Measurements from ENCODE around the gene SH3GLB2.
"Not testable (repeated sequence)": the region's sequence is repeated elsewhere in the genome, so short reads cannot be mapped to it uniquely, and the experiment has no call there.

SH3GLB2 gene

DNA sequence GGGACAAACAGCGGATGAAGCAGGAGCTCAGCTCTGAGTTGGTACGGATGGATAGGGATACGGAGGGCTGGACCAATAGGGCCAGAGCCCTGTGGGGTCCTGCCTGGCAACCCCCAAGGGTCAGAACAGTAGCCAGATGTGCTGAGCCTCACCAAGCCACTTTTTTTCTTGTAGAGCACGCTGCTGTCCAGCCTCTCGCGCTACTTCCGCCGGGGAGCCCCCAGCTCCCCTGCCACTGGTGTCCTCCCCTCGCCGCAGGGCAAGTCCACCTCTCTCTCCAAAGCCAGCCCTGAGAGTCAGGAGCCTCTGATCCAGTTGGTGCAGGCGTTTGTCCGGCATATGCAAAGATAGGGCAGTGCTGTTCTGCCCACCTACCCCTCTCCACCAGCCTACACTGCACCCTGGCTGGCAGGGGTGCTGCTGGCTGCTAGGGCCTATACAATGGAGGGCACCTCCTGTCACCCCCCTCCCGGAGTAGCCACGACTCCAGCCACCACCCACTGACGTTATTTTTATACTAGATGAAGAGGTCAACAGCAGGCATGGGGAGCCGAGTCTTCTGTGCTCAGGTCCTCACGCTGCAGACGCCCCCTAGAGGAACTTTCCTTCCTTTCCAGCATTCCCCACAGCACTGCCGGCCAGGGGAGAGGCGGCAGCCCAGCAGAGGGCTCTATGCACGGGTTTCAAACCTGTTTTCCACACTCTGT lies 21.6 kb downstream of the SH3GLB2 start:
- no peak overlapping the region for H3K4me3 ChIP-seq (ENCODE audit: low read length)
- peaks cover 53% of the 10 kb centered on the region for H3K36me3 ChIP-seq (ENCODE audit: control insufficient read depth, insufficient read depth, low read length, severe bottlenecking)
- no peaks in the 10 kb centered on the region for H3K27me3 ChIP-seq (replicated peaks; ENCODE audit: control insufficient read depth, insufficient read depth, low read length)
- peaks cover 9% of the 10 kb centered on the region for H3K4me1 ChIP-seq (ENCODE audit: control insufficient read depth, insufficient read depth, low read length)
- H3K9ac ChIP-seq (ENCODE audit: low read length) = no peak overlapping the region
- DNase-seq (ENCODE audit: low read depth) = peak; percentile 91
- no peaks in the 10 kb centered on the region for H3K9me3 ChIP-seq (ENCODE audit: control insufficient read depth, low read length)

DNA sequence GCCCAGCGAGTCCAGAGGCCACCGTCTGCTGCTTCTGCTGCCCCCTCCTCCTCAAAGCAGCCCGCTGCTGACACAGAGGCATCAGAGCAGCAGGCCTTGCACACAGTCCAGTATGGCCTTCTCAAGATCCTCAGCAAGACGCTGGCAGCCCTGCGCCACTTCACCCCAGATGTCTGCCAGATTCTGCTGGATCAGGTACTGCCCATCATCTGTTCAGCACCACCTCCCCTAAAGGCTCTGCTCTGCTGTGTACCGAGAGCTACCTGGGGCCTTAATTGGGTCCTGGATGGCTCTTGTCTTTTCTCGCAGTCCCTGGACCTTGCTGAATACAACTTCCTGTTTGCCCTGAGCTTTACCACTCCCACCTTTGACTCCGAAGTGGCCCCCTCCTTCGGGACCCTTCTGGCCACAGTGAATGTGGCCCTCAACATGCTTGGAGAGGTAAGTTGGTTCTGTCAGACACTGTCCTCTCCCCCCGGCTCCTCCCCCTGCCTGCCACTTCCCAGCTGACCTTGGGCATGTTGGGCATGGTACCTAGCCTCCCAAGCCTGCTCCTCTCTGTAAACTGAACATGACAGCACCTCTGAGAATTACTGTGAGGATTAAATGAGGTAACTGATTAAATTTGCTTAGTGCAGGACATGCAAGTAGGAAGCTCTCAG lies 22.7 kb downstream of the SH3GLB2 start:
- Histone ChIP-seq H3K4me3 (ENCODE audit: low read length) (no peak overlapping the region), H3K9me3 (ENCODE audit: control insufficient read depth, low read length) (no peaks in the 10 kb centered on the region), H3K27me3 (replicated peaks; ENCODE audit: control insufficient read depth, insufficient read depth, low read length) (no peaks in the 10 kb centered on the region), H3K4me1 (ENCODE audit: control insufficient read depth, insufficient read depth, low read length) (peaks cover 9% of the 10 kb centered on the region), H3K9ac (ENCODE audit: low read length) (no peak overlapping the region), H3K36me3 (ENCODE audit: control insufficient read depth, insufficient read depth, low read length, severe bottlenecking) (peaks cover 58% of the 10 kb centered on the region)
- no peak for DNase-seq (ENCODE audit: low read depth)

DNA sequence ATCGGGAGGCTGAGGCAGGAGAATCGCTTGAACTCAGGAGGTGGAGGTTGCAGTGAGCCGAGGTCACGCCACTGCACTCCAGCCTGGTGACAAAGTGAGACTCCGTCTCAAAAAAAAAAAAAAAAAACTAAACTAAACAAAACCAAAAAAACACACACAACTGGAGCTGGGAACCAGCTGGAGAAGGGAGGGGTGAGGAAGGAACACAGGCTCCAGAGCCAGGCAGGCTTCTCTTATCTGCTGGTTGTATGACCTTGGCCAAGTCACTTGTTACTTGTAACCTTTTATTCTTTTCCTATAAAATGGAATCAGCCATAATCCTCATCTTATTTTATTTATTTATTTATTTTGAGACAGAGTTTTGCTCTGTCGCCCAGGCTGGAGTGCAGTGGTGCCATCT lies 24.0 kb downstream of the SH3GLB2 start:
- H3K4me3 ChIP-seq (ENCODE audit: low read length) = not testable (repeated sequence)
- peaks cover 70% of the 10 kb centered on the region for H3K36me3 ChIP-seq (ENCODE audit: control insufficient read depth, insufficient read depth, low read length, severe bottlenecking)

DNA sequence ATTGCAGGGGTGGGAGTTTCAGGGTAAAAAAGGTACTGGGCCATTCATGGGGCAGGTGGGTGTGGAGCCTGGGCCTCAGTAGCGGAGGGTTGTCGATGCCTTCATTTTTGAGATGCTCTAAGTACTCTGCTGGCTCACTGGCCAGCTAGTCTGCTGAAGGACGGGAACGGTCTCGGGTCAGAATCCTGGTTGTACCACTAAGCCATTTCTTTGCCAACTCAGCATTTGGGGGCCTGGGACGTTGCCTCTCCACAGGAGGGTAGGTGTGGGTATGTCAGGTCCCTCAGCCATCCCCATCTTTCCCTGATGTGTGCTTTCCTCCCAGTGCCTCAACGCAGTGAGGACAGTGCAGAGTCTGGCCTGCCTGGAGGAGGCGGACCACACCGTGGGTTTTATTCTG lies 25.1 kb downstream of the SH3GLB2 start:
- no peaks in the 10 kb centered on the region for H3K27me3 ChIP-seq (replicated peaks; ENCODE audit: control insufficient read depth, insufficient read depth, low read length)
- peaks cover 9% of the 10 kb centered on the region for H3K4me1 ChIP-seq (ENCODE audit: control insufficient read depth, insufficient read depth, low read length)
- DNase-seq (ENCODE audit: low read depth) = no peak
- no peak overlapping the region for H3K9ac ChIP-seq (ENCODE audit: low read length)
- H3K9me3 ChIP-seq (ENCODE audit: control insufficient read depth, low read length) = no peaks in the 10 kb centered on the region
- no peak overlapping the region for H3K4me3 ChIP-seq (ENCODE audit: low read length)
- peaks cover 75% of the 10 kb centered on the region for H3K36me3 ChIP-seq (ENCODE audit: control insufficient read depth, insufficient read depth, low read length, severe bottlenecking)

More for the DNA sequence above, 24.0 kb downstream of the SH3GLB2 start:
- not testable (repeated sequence) for H3K27me3 ChIP-seq (replicated peaks; ENCODE audit: control insufficient read depth, insufficient read depth, low read length); DNase-seq (ENCODE audit: low read depth); H3K4me1 ChIP-seq (ENCODE audit: control insufficient read depth, insufficient read depth, low read length); H3K9me3 ChIP-seq (ENCODE audit: control insufficient read depth, low read length); H3K9ac ChIP-seq (ENCODE audit: low read length)

DNA sequence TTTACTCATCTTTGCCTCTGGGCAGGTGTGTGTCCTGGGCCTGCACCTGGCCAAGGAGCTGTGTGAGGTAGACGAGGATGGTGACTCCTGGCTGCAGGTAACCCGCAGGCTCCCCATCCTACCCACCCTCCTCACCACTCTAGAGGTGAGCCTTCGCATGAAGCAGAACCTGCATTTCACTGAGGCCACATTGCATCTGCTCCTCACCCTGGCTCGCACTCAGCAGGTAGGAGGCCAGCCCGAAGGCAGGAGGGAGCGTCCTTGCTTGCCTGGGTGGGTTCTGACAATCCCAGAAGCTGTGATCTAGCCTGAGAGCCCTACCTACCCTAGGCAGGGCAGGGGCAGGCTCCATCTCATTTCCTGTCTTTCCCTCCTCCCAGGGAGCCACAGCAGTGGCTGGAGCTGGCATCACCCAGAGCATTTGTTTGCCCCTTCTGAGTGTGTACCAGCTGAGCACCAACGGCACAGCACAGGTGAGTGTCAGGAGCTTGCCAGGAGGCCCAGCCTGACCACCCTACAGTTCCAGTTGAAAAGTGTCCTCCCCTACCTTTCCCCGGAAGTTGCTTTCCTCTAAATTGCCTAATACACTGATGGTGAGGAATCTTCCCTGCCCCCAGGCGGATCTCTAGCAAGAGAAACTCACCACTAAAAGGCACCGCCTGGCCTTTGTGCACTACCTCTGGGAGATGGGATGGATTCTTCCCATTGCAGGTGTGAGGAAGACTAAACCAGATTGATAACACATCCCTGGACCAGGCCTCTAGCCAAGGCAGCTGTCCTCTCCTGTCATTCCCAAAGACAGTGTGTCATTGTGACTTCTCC lies 26.4 kb downstream of the SH3GLB2 start:
- H3K9me3 ChIP-seq (ENCODE audit: control insufficient read depth, low read length) = no peaks in the 10 kb centered on the region
- DNase-seq (ENCODE audit: low read depth) = no peak

DNA sequence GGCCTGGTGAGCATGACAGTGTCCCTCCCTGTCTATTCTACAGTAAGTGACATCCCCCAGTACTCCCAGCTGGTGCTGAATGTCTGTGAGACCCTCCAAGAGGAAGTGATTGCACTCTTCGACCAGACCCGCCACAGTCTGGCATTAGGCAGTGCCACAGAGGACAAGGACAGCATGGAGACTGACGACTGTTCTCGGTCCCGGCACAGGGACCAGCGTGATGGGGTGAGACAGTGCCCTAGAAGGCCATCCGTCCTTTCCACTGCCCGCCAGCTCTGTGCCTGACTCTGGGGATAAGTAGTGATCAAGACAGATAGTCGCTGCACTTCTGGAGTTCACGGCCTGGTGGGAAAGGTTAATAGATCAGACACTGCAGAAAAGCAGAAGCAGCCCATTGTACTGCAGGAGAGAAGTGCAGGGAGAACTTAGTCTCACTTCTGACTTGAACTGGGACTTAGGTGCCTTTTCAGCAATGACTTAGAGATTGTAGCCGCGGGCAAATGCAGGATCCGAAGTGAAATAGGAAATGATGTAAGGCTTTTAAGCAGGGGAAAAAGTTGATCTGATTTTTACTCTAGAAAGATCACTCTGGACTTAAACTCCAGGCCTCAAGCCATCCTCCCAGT lies 28.4 kb downstream of the SH3GLB2 start:
- Histone ChIP-seq H3K4me3 (ENCODE audit: low read length) (no peak overlapping the region), H3K9me3 (ENCODE audit: control insufficient read depth, low read length) (no peaks in the 10 kb centered on the region), H3K9ac (ENCODE audit: low read length) (no peak overlapping the region), H3K27me3 (replicated peaks; ENCODE audit: control insufficient read depth, insufficient read depth, low read length) (no peaks in the 10 kb centered on the region), H3K4me1 (ENCODE audit: control insufficient read depth, insufficient read depth, low read length) (no peaks in the 10 kb centered on the region), H3K36me3 (ENCODE audit: control insufficient read depth, insufficient read depth, low read length, severe bottlenecking) (peaks cover 82% of the 10 kb centered on the region)
- DNase-seq (ENCODE audit: low read depth) = no peak

More for the DNA sequence above, 26.4 kb downstream of the SH3GLB2 start:
- Histone ChIP-seq H3K36me3 (ENCODE audit: control insufficient read depth, insufficient read depth, low read length, severe bottlenecking) (peaks cover 82% of the 10 kb centered on the region), H3K27me3 (replicated peaks; ENCODE audit: control insufficient read depth, insufficient read depth, low read length) (no peaks in the 10 kb centered on the region), H3K9ac (ENCODE audit: low read length) (no peak overlapping the region), H3K4me3 (ENCODE audit: low read length) (no peak overlapping the region), H3K4me1 (ENCODE audit: control insufficient read depth, insufficient read depth, low read length) (no peaks in the 10 kb centered on the region)

DNA sequence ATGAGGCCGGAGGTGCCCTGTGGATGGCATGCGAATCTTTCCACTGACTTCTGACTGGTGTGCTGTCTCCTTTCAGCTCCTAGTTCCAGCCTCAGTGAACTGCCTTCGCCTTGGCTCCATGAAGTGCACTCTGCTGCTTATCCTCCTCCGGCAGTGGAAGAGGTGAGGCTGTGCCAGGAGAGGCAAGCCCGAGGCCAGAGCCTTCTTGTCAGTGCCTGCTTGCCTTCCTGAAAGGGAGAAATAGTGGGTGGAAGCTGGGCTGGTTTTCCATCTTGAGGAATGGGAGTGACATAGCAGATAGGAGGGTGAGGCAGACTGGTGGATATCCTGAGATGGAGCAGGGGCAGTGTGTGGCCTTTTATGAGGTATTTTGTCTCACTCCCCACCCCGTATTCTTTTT lies 29.7 kb downstream of the SH3GLB2 start:
- Histone ChIP-seq H3K4me3 (ENCODE audit: low read length) (no peak overlapping the region), H3K36me3 (ENCODE audit: control insufficient read depth, insufficient read depth, low read length, severe bottlenecking) (peaks cover 92% of the 10 kb centered on the region), H3K9me3 (ENCODE audit: control insufficient read depth, low read length) (no peaks in the 10 kb centered on the region), H3K9ac (ENCODE audit: low read length) (no peak overlapping the region), H3K27me3 (replicated peaks; ENCODE audit: control insufficient read depth, insufficient read depth, low read length) (no peaks in the 10 kb centered on the region), H3K4me1 (ENCODE audit: control insufficient read depth, insufficient read depth, low read length) (no peaks in the 10 kb centered on the region)
- DNase-seq (ENCODE audit: low read depth) = no peak

DNA sequence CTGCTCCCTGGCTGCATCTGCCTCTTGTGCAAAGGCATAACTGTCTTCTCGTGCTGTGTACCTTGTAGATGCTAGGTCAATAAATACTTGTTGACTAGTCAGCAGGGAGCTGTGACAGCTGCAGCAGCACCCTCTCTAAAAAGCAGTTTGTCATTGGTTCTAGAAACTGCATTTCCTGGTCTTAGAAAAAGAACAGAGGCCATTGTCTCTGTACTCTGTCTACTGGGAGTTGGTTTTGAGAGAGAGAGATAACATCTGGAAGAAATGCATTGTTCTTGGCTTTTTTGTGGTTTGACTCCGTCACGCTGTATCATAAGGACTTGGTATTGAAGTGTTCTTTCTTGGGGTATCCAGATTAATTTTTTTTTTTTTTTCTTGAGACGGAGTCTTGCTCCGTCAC lies 32.3 kb downstream of the SH3GLB2 start:
- H3K9me3 ChIP-seq (ENCODE audit: control insufficient read depth, low read length) = no peaks in the 10 kb centered on the region
- peaks cover 88% of the 10 kb centered on the region for H3K36me3 ChIP-seq (ENCODE audit: control insufficient read depth, insufficient read depth, low read length, severe bottlenecking)

DNA sequence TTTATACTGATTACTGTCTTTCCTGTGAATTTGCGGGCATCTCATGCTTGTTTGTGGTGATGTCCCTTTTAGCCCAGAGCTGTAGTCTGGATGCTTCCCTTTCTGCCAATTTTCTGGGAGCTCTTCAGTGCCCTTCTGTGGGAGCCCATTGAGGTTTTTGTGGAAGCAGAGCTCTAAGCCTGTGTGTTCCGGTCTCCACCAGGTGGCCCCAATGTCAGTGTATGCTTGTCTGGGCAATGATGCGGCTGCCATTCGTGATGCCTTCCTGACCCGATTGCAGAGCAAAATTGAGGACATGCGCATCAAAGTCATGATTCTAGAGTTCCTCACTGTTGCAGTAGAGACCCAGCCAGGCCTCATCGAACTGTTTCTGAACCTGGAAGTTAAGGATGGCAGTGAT lies 35.1 kb downstream of the SH3GLB2 start:
- Histone ChIP-seq H3K4me3 (ENCODE audit: low read length) (no peak overlapping the region), H3K9ac (ENCODE audit: low read length) (no peak overlapping the region), H3K4me1 (ENCODE audit: control insufficient read depth, insufficient read depth, low read length) (peaks cover 5% of the 10 kb centered on the region), H3K27me3 (replicated peaks; ENCODE audit: control insufficient read depth, insufficient read depth, low read length) (no peaks in the 10 kb centered on the region), H3K36me3 (ENCODE audit: control insufficient read depth, insufficient read depth, low read length, severe bottlenecking) (peaks cover 73% of the 10 kb centered on the region), H3K9me3 (ENCODE audit: control insufficient read depth, low read length) (no peaks in the 10 kb centered on the region)
- no peak for DNase-seq (ENCODE audit: low read depth)

More for the DNA sequence above, 32.3 kb downstream of the SH3GLB2 start:
- Histone ChIP-seq H3K27me3 (replicated peaks; ENCODE audit: control insufficient read depth, insufficient read depth, low read length) (no peaks in the 10 kb centered on the region), H3K9ac (ENCODE audit: low read length) (no peak overlapping the region), H3K4me1 (ENCODE audit: control insufficient read depth, insufficient read depth, low read length) (no peaks in the 10 kb centered on the region), H3K4me3 (ENCODE audit: low read length) (no peak overlapping the region)
- DNase-seq (ENCODE audit: low read depth) = no peak

DNA sequence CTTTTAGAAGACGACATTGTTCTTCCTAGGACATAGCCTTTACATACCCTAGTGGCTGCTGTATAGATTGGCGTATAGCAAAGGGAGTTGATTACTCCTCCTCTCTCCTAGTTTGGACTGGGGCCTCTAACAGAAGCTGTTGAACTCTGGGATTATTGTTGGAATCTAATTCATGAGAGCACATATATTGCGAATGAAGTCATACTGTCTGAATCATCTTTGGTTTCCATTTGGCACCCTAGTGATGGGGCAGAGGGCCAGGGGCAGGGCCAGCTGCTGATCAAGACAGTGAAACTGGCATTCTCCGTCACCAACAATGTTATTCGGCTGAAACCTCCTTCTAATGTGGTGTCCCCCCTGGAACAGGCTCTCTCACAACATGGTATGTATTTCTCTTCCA lies 40.3 kb downstream of the SH3GLB2 start:
- Histone ChIP-seq H3K36me3 (ENCODE audit: control insufficient read depth, insufficient read depth, low read length, severe bottlenecking) (peaks cover 73% of the 10 kb centered on the region), H3K27me3 (replicated peaks; ENCODE audit: control insufficient read depth, insufficient read depth, low read length) (no peaks in the 10 kb centered on the region), H3K4me1 (ENCODE audit: control insufficient read depth, insufficient read depth, low read length) (peaks cover 14% of the 10 kb centered on the region), H3K4me3 (ENCODE audit: low read length) (no peak overlapping the region), H3K9me3 (ENCODE audit: control insufficient read depth, low read length) (no peaks in the 10 kb centered on the region), H3K9ac (ENCODE audit: low read length) (no peak overlapping the region)
- DNase-seq (ENCODE audit: low read depth) = peak; percentile 84

DNA sequence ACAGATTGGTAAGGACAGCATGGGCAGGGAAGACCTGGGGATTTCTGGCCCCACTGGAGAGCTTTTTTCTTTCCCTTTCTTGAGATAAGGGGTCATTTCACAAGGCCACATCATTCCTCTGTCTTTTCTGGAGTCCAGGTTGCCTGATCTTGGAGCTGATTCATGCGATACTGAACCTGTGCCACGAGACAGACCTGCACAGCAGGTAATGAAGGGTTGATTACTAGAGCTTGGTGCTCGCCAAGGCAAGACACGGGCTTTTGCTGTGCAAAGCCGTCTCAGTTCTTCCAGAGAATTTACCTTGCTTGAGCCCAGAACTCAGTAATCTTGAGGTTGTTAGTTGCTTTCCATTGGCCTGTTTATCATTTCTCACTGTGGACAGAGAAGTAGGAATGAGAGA lies 41.5 kb downstream of the SH3GLB2 start:
- Histone ChIP-seq H3K9ac (ENCODE audit: low read length) (no peak overlapping the region), H3K9me3 (ENCODE audit: control insufficient read depth, low read length) (no peaks in the 10 kb centered on the region), H3K36me3 (ENCODE audit: control insufficient read depth, insufficient read depth, low read length, severe bottlenecking) (peaks cover 76% of the 10 kb centered on the region), H3K4me1 (ENCODE audit: control insufficient read depth, insufficient read depth, low read length) (peaks cover 14% of the 10 kb centered on the region), H3K4me3 (ENCODE audit: low read length) (no peak overlapping the region), H3K27me3 (replicated peaks; ENCODE audit: control insufficient read depth, insufficient read depth, low read length) (no peaks in the 10 kb centered on the region)
- DNase-seq (ENCODE audit: low read depth) = no peak

Measured in adipocyte (in vitro differentiated cells).